HepG2 (cell line): ENCODE data around the gene NUP85. TPM values are rescaled to one million over a fixed set of nuclear protein-coding genes. Genes with fewer than 3 reads are reported as not detected.

ENCODE experiments used
- ATAC-seq: fragments of 200-7000 bp; cut with Tn5 transposase; 3 replicates; pipeline ENCODE4 v1.9.1; 2020; ENCODE audit warnings: mild to moderate bottlenecking, moderate library complexity
- BruUV-seq: library from RNA; stranded (reverse); fragments of 400-500 nt; replicated peaks from 2 replicates; lab custom pipeline; 2021; lab: Mats Ljungman, UMichigan
- CTCF ChIA-PET: fragments of 300-600 bp; formaldehyde crosslinking; extraction: SDS; loops from one replicate; lab custom pipeline; 2021; ENCODE audit warnings: low total read pairs, inconsistent platforms, low intra/inter-chr PET ratio; lab: Yijun Ruan, JAX
- POLR2A ChIA-PET: fragments of 350-600 bp; sonication (Branson Sonifier 250); formaldehyde crosslinking; loops from one replicate; lab custom pipeline; 2020; ENCODE audit warnings: antibody characterized with exemption, inconsistent platforms; lab: Yijun Ruan, JAX
- DNase-seq: peaks from one replicate; pipeline ENCODE4 v3.0.0-alpha.2; 2015; ENCODE audit warnings: low spot score
- FAIRE-seq: peaks from 3 replicates; lab custom pipeline; 2011; peaks lifted over from hg19 to GRCh38; lab: Jason Lieb, UNC
- H2AFZ ChIP-seq: one replicate; pipeline ENCODE4 v1.6.1; 2011; ENCODE audit warnings: low read length, inconsistent platforms
- H3K27ac ChIP-seq: fragments of 300-600 bp; 3 replicates; pipeline ENCODE4 v1.8.0; 2011; ENCODE audit warnings: mixed run types, mild to moderate bottlenecking, mixed read lengths, low read length, inconsistent platforms; ENCODE audit not compliant: insufficient read depth; ENCODE audit errors: extremely low read length
- H3K27me3 ChIP-seq, 2 experiments: fragments of 200-600 bp in 1 of 2; 2 replicates in 1 of 2; 3 replicates in 1 of 2; pipeline versions ENCODE4 v1.6.0 to v1.8.0; 2011; ENCODE audit warnings: low read length in 2 of 2, mild to moderate bottlenecking in 2 of 2, moderate library complexity in 2 of 2, inconsistent platforms in 1 of 2; ENCODE audit not compliant: insufficient read depth in 2 of 2, control insufficient read depth in 1 of 2
- H3K36me3 ChIP-seq, 2 experiments: fragments of 200-600 bp in 1 of 2; replicated peaks in 1 of 2; 2 replicates in 1 of 2; 3 replicates in 1 of 2; pipeline versions ENCODE4 v1.5.1 to v1.8.0; 2011; ENCODE audit warnings: low read length in 2 of 2, inconsistent platforms in 1 of 2; ENCODE audit not compliant: insufficient read depth in 2 of 2, control insufficient read depth in 1 of 2
- H3K4me1 ChIP-seq: 2 replicates; pipeline ENCODE4 v1.5.1; 2012; ENCODE audit warnings: low read length, inconsistent platforms; ENCODE audit not compliant: insufficient read depth
- H3K4me2 ChIP-seq: 2 replicates; pipeline ENCODE4 v1.6.0; 2011; ENCODE audit warnings: low read depth, low read length, inconsistent platforms
- H3K4me3 ChIP-seq, 3 experiments: fragments of 200-600 bp in 1 of 3; sonication (generic), shearing (Covaris generic) in 1 of 3; replicated peaks in 1 of 3; 2 replicates each; pipeline ENCODE4 v1.5.1; 2011 to 2016; ENCODE audit warnings: low read length in 3 of 3, inconsistent platforms in 2 of 3, low read depth in 2 of 3, mild to moderate bottlenecking in 2 of 3, control low read depth in 1 of 3, mixed read lengths in 1 of 3; ENCODE audit not compliant: insufficient read depth in 1 of 3
- H3K79me2 ChIP-seq: one replicate; pipeline ENCODE4 v1.6.1; 2011; ENCODE audit warnings: low read length, inconsistent platforms; ENCODE audit not compliant: insufficient read depth
- H3K9ac ChIP-seq: 2 replicates; pipeline ENCODE4 v1.6.0; 2011; ENCODE audit warnings: mild to moderate bottlenecking, low read depth, low read length, inconsistent platforms; ENCODE audit not compliant: insufficient read depth
- H3K9me3 ChIP-seq: 2 replicates; pipeline ENCODE4 v1.5.1; 2012; ENCODE audit warnings: mild to moderate bottlenecking, low read length
- H4K20me1 ChIP-seq: 2 replicates; pipeline ENCODE4 v1.6.0; 2011; ENCODE audit warnings: inconsistent platforms, mild to moderate bottlenecking, low read length, moderate library complexity; ENCODE audit not compliant: insufficient read depth
- AGO2 ChIP-seq: fragments of 200-400 bp; formaldehyde crosslinking; optimal IDR thresholded peaks from 2 replicates; pipeline ENCODE3; 2017; ENCODE audit warnings: mild to moderate bottlenecking, low read depth, low read length, moderate library complexity
- ARNT ChIP-seq: fragments of 450-650 bp; IDR thresholded peaks from 2 replicates; pipeline ENCODE4 v1.6.1; 2017
- DR1 ChIP-seq: sonication (generic); formaldehyde crosslinking; IDR thresholded peaks from 2 replicates; pipeline ENCODE4 v1.8.0; 2021; ENCODE audit warnings: mild to moderate bottlenecking, missing genetic modification reagents, inconsistent platforms
- E2F2 ChIP-seq: sonication (generic); formaldehyde crosslinking; IDR thresholded peaks from 2 replicates; pipeline ENCODE4 v1.4.0; 2020; ENCODE audit warnings: missing genetic modification reagents, borderline replicate concordance
- FOXJ3 ChIP-seq: sonication (generic); formaldehyde crosslinking; IDR thresholded peaks from 2 replicates; pipeline ENCODE4 v1.4.0; 2020; ENCODE audit warnings: missing genetic modification reagents, mild to moderate bottlenecking, borderline replicate concordance
- MAFG ChIP-seq: sonication (generic); formaldehyde crosslinking; IDR thresholded peaks from 2 replicates; pipeline ENCODE4 v1.5.1; 2020; ENCODE audit warnings: mild to moderate bottlenecking, missing genetic modification reagents
- PITX1 ChIP-seq: sonication (generic); formaldehyde crosslinking; IDR thresholded peaks from 2 replicates; pipeline ENCODE4 v1.5.1; 2020; ENCODE audit warnings: mild to moderate bottlenecking, missing genetic modification reagents
- RBM22 ChIP-seq: fragments of 200-400 bp; formaldehyde crosslinking; optimal IDR thresholded peaks from 2 replicates; pipeline ENCODE3; 2017; ENCODE audit warnings: mild to moderate bottlenecking, low read length, moderate library complexity
- TOPORS ChIP-seq: sonication (generic); formaldehyde crosslinking; IDR thresholded peaks from 2 replicates; pipeline ENCODE4 v1.8.0; 2023; ENCODE audit warnings: mild to moderate bottlenecking, missing genetic modification reagents
- ZNF253 ChIP-seq: sonication (generic); formaldehyde crosslinking; IDR thresholded peaks from 2 replicates; pipeline ENCODE4 v1.8.0; 2022; ENCODE audit warnings: mild to moderate bottlenecking, missing genetic modification reagents, borderline replicate concordance
- ZNF326 ChIP-seq: sonication (generic); formaldehyde crosslinking; IDR thresholded peaks from 2 replicates; pipeline ENCODE4 v1.4.0; 2020; ENCODE audit warnings: missing genetic modification reagents, borderline replicate concordance
- ZNF781 ChIP-seq: sonication (generic); formaldehyde crosslinking; IDR thresholded peaks from 2 replicates; pipeline ENCODE4 v1.5.1; 2020; ENCODE audit warnings: borderline replicate concordance, mild to moderate bottlenecking, missing genetic modification reagents; ENCODE audit errors: not compliant biosample characterization
- WGBS: methylation state at CpG from one replicate; pipeline ENCODE4 v1.1.6; 2017; ENCODE audit warnings: low lambda C conversion rate; 5-methylcytosine and 5-hydroxymethylcytosine counted together
- in situ Hi-C: cut with HindIII; loops from 2 replicates; pipeline ENCODE4 v1.10.0; 2017; ENCODE audit warnings: low pct_unique_long_range_greater_than_20kb; ENCODE audit not compliant: extremely low pct_ligation_motif_present
- intact Hi-C: fragments of 100-400 bp; cut with micrococcal nuclease; formaldehyde crosslinking; loops from one replicate; pipeline ENCODE4 v1.10.0; 2022; ENCODE audit not compliant: unreplicated experiment
- polyA plus RNA-seq, 8 experiments: library from polyadenylated mRNA; depleted of rRNA in 3 of 8; stranded (reverse) in 7 of 8; unstranded in 1 of 8; fragments of >200 nt; fragmentation: Illumina TruSeq in 4 of 8; extraction: Trizol in 4 of 8; gene quantifications; 2 replicates each; pipeline versions ENCODE4 v1.2.1 to v1.2.3, GENCODE V29; 2011 to 2016; ENCODE audit warnings: low read depth in 4 of 8, missing spikeins in 1 of 8, mixed read lengths in 1 of 8; ENCODE audit not compliant: insufficient read depth in 1 of 8
- total RNA-seq, 5 experiments: library from RNA; depleted of rRNA; stranded (reverse); fragments of >200 nt; fragmentation: Illumina TruSeq; extraction: Trizol; gene quantifications; 2 replicates each; pipeline ENCODE4 v1.2.3, GENCODE V29; 2016; ENCODE audit warnings: low read depth in 1 of 5
- TF ChIP-seq, protein P1 (sequence below): IDR thresholded peaks from 2 replicates; pipeline ENCODE4 v1.4.0; 2020; ENCODE audit warnings: mild to moderate bottlenecking, missing genetic modification reagents
- TF ChIP-seq, protein P2 (sequence below): sonication (generic); formaldehyde crosslinking; IDR thresholded peaks from 2 replicates; pipeline ENCODE4 v1.8.0; 2023; ENCODE audit warnings: mild to moderate bottlenecking, missing genetic modification reagents
- TF ChIP-seq, protein P3 (sequence below): conservative IDR thresholded peaks from 2 replicates; pipeline ENCODE4 v1.6.1; 2018; ENCODE audit warnings: missing genetic modification reagents

NUP85 gene
- total and polyA plus RNA-seq, 2 of the 13 experiments (the other 11 are each of a cell fraction or from before 2014, with no cell fraction given): 89.1 to 124 TPM

GRCh38 chr17:75237100-75238014 is 31.9 kb downstream of the NUP85 start:
- Histone ChIP-seq H3K79me2 (no peaks in the 10 kb centered on the region), H3K4me2 (no peak overlapping the region), H2AFZ (no peak overlapping the region), H3K27me3 (no peaks in the 10 kb centered on the region), H3K9ac (no peak overlapping the region)
- WGBS: 96% methylated on average over 12 of the region's 12 CpGs
- POLR2A ChIA-PET: interaction anchor here (0.9 to 1.1 kb wide), 2 partner anchors 106 to 123 kb away, joined by 4 read pairs; partner anchors contain the start of gene NT5C
- CTCF ChIA-PET: interaction anchor here (0.7 kb wide), 1 partner anchor 181 kb away, joined by 3 read pairs; no protein-coding TSS in a partner anchor
- no TSS peak for BruUV-seq
- no peak for ATAC-seq
- no peak for FAIRE-seq
- DNase-seq: no peak
- in situ Hi-C loops: no loop called here
- TF ChIP-seq MAFG (no peak), FOXJ3 (CRISPR knock-in tag) (no peak), E2F2 (no peak), DR1 (CRISPR knock-in tag) (no peak), ZNF253 (CRISPR knock-in tag) (0 out of 2 replicates have a peak, but pooled peaks have one; percentile 44), AGO2 (peak; percentile 46), PITX1 (no peak), ZNF781 (CRISPR knock-in tag) (no peak), TOPORS (peak; percentile 40; the same call in 1 of the 2 replicates), ARNT (no peak), ZNF326 (no peak), RBM22 (peak; percentile 75)
- TF ChIP-seq, protein P1, sequence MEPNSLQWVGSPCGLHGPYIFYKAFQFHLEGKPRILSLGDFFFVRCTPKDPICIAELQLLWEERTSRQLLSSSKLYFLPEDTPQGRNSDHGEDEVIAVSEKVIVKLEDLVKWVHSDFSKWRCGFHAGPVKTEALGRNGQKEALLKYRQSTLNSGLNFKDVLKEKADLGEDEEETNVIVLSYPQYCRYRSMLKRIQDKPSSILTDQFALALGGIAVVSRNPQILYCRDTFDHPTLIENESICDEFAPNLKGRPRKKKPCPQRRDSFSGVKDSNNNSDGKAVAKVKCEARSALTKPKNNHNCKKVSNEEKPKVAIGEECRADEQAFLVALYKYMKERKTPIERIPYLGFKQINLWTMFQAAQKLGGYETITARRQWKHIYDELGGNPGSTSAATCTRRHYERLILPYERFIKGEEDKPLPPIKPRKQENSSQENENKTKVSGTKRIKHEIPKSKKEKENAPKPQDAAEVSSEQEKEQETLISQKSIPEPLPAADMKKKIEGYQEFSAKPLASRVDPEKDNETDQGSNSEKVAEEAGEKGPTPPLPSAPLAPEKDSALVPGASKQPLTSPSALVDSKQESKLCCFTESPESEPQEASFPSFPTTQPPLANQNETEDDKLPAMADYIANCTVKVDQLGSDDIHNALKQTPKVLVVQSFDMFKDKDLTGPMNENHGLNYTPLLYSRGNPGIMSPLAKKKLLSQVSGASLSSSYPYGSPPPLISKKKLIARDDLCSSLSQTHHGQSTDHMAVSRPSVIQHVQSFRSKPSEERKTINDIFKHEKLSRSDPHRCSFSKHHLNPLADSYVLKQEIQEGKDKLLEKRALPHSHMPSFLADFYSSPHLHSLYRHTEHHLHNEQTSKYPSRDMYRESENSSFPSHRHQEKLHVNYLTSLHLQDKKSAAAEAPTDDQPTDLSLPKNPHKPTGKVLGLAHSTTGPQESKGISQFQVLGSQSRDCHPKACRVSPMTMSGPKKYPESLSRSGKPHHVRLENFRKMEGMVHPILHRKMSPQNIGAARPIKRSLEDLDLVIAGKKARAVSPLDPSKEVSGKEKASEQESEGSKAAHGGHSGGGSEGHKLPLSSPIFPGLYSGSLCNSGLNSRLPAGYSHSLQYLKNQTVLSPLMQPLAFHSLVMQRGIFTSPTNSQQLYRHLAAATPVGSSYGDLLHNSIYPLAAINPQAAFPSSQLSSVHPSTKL (CRISPR knock-in tag): no peak
- TF ChIP-seq, protein P2, sequence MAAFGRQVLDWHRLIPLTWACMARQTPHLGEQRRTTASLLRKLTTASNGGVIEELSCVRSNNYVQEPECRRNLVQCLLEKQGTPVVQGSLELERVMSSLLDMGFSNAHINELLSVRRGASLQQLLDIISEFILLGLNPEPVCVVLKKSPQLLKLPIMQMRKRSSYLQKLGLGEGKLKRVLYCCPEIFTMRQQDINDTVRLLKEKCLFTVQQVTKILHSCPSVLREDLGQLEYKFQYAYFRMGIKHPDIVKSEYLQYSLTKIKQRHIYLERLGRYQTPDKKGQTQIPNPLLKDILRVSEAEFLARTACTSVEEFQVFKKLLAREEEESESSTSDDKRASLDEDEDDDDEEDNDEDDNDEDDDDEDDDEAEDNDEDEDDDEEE (CRISPR knock-in tag): no peak
- TF ChIP-seq, protein P3, sequence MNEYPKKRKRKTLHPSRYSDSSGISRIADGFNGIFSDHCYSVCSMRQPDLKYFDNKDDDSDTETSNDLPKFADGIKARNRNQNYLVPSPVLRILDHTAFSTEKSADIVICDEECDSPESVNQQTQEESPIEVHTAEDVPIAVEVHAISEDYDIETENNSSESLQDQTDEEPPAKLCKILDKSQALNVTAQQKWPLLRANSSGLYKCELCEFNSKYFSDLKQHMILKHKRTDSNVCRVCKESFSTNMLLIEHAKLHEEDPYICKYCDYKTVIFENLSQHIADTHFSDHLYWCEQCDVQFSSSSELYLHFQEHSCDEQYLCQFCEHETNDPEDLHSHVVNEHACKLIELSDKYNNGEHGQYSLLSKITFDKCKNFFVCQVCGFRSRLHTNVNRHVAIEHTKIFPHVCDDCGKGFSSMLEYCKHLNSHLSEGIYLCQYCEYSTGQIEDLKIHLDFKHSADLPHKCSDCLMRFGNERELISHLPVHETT (CRISPR knock-in tag): no peak
- TF ChIP-seq, all 625 proteins: peak for 4
- Histone ChIP-seq H3K36me3 (peaks cover 61 to 84% of the 10 kb centered on the region in 2 experiments), H3K27ac (no peak overlapping the region), H3K9me3 (no peaks in the 10 kb centered on the region), H4K20me1 (no peaks in the 10 kb centered on the region), H3K4me1 (no peaks in the 10 kb centered on the region), H3K4me3 (no peak overlapping the region)
- intact Hi-C loops: loop anchor here (5.0 kb wide), 1 partner anchor 125 kb away; no protein-coding TSS in a partner anchor
